ENCODE measurements around the gene SPECC1L. TPM values are rescaled to one million over a fixed set of nuclear protein-coding genes. Genes with fewer than 3 reads are reported as not detected.

The SPECC1L gene
- total RNA-seq, 1 donor = 46.7 TPM

DNA sequence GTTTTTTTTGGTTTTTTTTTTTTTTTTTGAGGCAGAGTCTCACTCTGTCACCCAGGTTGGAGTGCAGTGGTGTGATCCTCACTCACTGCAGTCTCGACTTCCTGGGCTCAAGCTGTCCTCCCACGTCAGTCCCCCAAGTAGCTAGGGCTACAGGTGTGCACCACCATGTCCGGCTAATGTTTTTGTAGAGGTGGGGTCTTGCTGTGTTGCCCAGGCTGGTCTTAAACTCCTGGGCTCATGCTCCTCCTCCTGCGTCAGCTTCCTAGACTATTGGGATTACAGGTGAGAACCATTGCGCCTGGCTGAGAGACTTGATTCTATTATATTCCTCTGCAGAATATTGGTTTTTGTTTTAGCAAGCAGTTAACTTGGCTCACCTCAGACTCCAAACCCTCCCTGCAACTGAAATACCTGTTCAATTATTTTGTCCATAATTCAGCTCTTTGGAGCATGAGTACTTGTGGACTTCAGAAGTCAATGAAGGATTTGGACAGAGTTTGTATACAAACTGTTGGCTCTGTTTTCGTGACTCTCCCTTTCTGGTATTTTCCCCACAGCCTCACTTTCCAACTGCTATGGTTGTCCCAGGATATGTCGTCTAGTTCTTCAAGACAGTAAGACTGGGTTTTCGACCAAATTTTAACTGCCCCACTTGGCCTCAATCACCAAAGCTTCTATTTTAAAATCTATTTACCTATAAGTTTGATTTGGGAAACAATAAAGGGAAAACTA is 87.6 kb downstream of the SPECC1L start:
- Histone ChIP-seq H3K4me3 (ENCODE audit: insufficient read depth, low read length) (no peak overlapping the region), H3K4me1 (ENCODE audit: insufficient read depth, low read length) (no peaks in the 10 kb centered on the region), H3K4me2 (ENCODE audit: insufficient read depth, low read length) (no peak overlapping the region), H3K9me3 (ENCODE audit: low read depth, low read length) (no peaks in the 10 kb centered on the region), H3K79me2 (ENCODE audit: insufficient read depth, low read length) (no peaks in the 10 kb centered on the region), H3K27ac (ENCODE audit: low read depth, low read length) (no peak overlapping the region), H2AFZ (ENCODE audit: low read length) (no peak overlapping the region), H3K36me3 (ENCODE audit: insufficient read depth, low read length) (peaks cover 51% of the 10 kb centered on the region), H4K20me1 (ENCODE audit: insufficient read depth, low read length) (no peaks in the 10 kb centered on the region), H3K27me3 (ENCODE audit: insufficient read depth, low read length) (no peaks in the 10 kb centered on the region)
- TF ChIP-seq CTCF (IDR thresholded peaks at IDR 0.05; ENCODE audit: extremely low read depth, low read depth, low read length) = no peak
- no peak for DNase-seq (ENCODE audit: insufficient read length, low spot score, missing footprints)

- Histone ChIP-seq H4K20me1 (ENCODE audit: insufficient read depth, low read length) (no peaks in the 10 kb centered on the region), H3K9me3 (ENCODE audit: low read depth, low read length) (no peaks in the 10 kb centered on the region), H3K4me3 (ENCODE audit: insufficient read depth, low read length) (no peak overlapping the region), H3K36me3 (ENCODE audit: insufficient read depth, low read length) (peaks cover 45% of the 10 kb centered on the region), H3K4me2 (ENCODE audit: insufficient read depth, low read length) (no peak overlapping the region), H3K4me1 (ENCODE audit: insufficient read depth, low read length) (no peaks in the 10 kb centered on the region), H3K79me2 (ENCODE audit: insufficient read depth, low read length) (no peaks in the 10 kb centered on the region), H3K27me3 (ENCODE audit: insufficient read depth, low read length) (no peaks in the 10 kb centered on the region), H3K27ac (ENCODE audit: low read depth, low read length) (no peak overlapping the region), H2AFZ (ENCODE audit: low read length) (no peak overlapping the region)
- TF ChIP-seq CTCF (IDR thresholded peaks at IDR 0.05; ENCODE audit: extremely low read depth, low read depth, low read length) = no peak
- no peak for DNase-seq (ENCODE audit: insufficient read length, low spot score, missing footprints)
Measured at GRCh38 chr22:24359452-24360120, 89.0 kb downstream of the SPECC1L start.

DNA sequence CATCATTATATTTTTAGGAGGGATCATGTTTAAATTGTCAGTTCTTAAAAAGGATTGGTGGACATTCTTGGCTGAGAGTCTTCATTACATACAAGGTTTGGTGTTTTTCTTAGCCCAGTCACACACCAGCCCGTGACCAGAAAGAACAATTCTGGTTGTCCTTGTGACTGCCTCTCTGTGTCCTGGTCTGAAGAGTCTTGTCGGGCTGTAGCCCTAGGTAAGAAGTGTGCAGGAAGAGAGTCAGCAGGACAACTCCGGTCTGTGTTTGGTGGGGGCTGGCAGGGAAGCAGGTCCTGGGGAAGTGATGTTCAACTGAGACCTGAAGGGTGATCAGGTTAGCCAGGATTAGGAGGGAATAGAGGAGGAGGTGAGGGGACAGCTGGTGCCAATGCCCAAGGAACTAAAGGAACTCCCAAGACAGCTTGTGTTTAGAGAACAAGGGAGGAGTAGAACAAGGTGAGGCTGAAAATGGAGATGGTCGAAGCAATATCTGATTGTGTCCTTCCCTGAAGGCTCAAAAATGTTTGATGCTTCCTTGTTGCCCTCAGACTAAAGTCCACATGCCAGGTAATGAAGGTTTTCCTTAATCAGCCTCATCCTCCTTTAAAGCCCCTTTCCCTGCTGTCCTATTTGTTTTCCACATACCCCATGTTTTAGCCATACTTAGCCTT is 91.5 kb downstream of the SPECC1L start:
- peaks cover 3% of the 10 kb centered on the region for H3K79me2 ChIP-seq (ENCODE audit: insufficient read depth, low read length)
- peaks cover 54% of the 10 kb centered on the region for H3K36me3 ChIP-seq (ENCODE audit: insufficient read depth, low read length)
- H3K27ac ChIP-seq (ENCODE audit: low read depth, low read length) = no peak overlapping the region
- H2AFZ ChIP-seq (ENCODE audit: low read length) = no peak overlapping the region
- H4K20me1 ChIP-seq (ENCODE audit: insufficient read depth, low read length) = no peaks in the 10 kb centered on the region
- DNase-seq (ENCODE audit: insufficient read length, low spot score, missing footprints) = no peak
- peaks cover 4% of the 10 kb centered on the region for H3K4me1 ChIP-seq (ENCODE audit: insufficient read depth, low read length)
- no peak overlapping the region for H3K4me3 ChIP-seq (ENCODE audit: insufficient read depth, low read length)
- no peak overlapping the region for H3K4me2 ChIP-seq (ENCODE audit: insufficient read depth, low read length)
- H3K9me3 ChIP-seq (ENCODE audit: low read depth, low read length) = no peaks in the 10 kb centered on the region
- no peaks in the 10 kb centered on the region for H3K27me3 ChIP-seq (ENCODE audit: insufficient read depth, low read length)
- TF ChIP-seq CTCF (IDR thresholded peaks at IDR 0.05; ENCODE audit: extremely low read depth, low read depth, low read length) = no peak

GRCh38 chr22:24363243-24363642 is 92.6 kb downstream of the SPECC1L start:
- Histone ChIP-seq H3K36me3 (ENCODE audit: insufficient read depth, low read length) (peaks cover 52% of the 10 kb centered on the region), H3K9me3 (ENCODE audit: low read depth, low read length) (no peaks in the 10 kb centered on the region), H4K20me1 (ENCODE audit: insufficient read depth, low read length) (peaks cover 3% of the 10 kb centered on the region), H3K79me2 (ENCODE audit: insufficient read depth, low read length) (peaks cover 3% of the 10 kb centered on the region), H3K27ac (ENCODE audit: low read depth, low read length) (no peak overlapping the region), H3K27me3 (ENCODE audit: insufficient read depth, low read length) (no peaks in the 10 kb centered on the region), H3K4me3 (ENCODE audit: insufficient read depth, low read length) (no peak overlapping the region), H3K4me2 (ENCODE audit: insufficient read depth, low read length) (no peak overlapping the region), H3K4me1 (ENCODE audit: insufficient read depth, low read length) (peaks cover 15% of the 10 kb centered on the region), H2AFZ (ENCODE audit: low read length) (no peak overlapping the region)
- no peak for DNase-seq (ENCODE audit: insufficient read length, low spot score, missing footprints)
- no peak for TF ChIP-seq CTCF (IDR thresholded peaks at IDR 0.05; ENCODE audit: extremely low read depth, low read depth, low read length)

All from osteoblast (primary cell).